A549 (cell line): ENCODE measurements around the gene DSCAM. TPM values are rescaled to one million over a fixed set of nuclear protein-coding genes. Genes with fewer than 3 reads are reported as not detected.

Source experiments
- ATAC-seq, 2 experiments: fragments of 200-7000 bp in 1 of 2; fragments of >200 bp in 1 of 2; cut with Nextera tagmentation in 1 of 2; cut with Tn5 transposase in 1 of 2; 3 replicates each; pipeline versions ENCODE4 v1.8.0 to v1.9.1; 2018 to 2020; ENCODE audit warnings: mild to moderate bottlenecking in 1 of 2, moderate library complexity in 1 of 2
- CTCF ChIA-PET: fragments of 300-600 bp; sonication (Branson Sonifier 250); formaldehyde crosslinking; extraction: SDS; loops from one replicate; lab custom pipeline; 2021; ENCODE audit warnings: antibody characterized with exemption, inconsistent platforms; lab: Yijun Ruan, JAX
- POLR2A ChIA-PET: fragments of 350-600 bp; formaldehyde crosslinking; extraction: SDS; loops from one replicate; lab custom pipeline; 2021; ENCODE audit warnings: antibody characterized with exemption, inconsistent platforms; lab: Yijun Ruan, JAX
- DNase-seq, 2 experiments: peaks; one replicate each; pipeline versions ENCODE4 v3.0.0 to v3.0.0-alpha.2; 2011 to 2016; ENCODE audit warnings: low read depth in 1 of 2, low spot score in 1 of 2
- FAIRE-seq: peaks from 2 replicates; lab custom pipeline; 2011; peaks lifted over from hg19 to GRCh38; lab: Jason Lieb, UNC
- H3K27ac ChIP-seq, 2 experiments: fragments of >200 bp; sonication (Bioruptor Twin); formaldehyde crosslinking; 3 replicates each; pipeline ENCODE4 v1.5.1; 2016 to 2017
- H3K4me1 ChIP-seq: fragments of >200 bp; sonication (Bioruptor Twin); formaldehyde crosslinking; 3 replicates; pipeline ENCODE4 v1.6.1; 2016
- H3K4me2 ChIP-seq: fragments of >200 bp; sonication (Bioruptor Twin); formaldehyde crosslinking; 3 replicates; pipeline ENCODE4 v1.6.1; 2016
- H3K4me3 ChIP-seq: fragments of >200 bp; sonication (Bioruptor Twin); formaldehyde crosslinking; 3 replicates; pipeline ENCODE4 v1.5.1; 2016
- H3K9me3 ChIP-seq: fragments of >200 bp; sonication (Bioruptor Twin); formaldehyde crosslinking; 3 replicates; pipeline ENCODE4 v1.6.1; 2016
- BCL3 ChIP-seq: fragments of >200 bp; sonication (Bioruptor Twin); formaldehyde crosslinking; IDR thresholded peaks from 3 replicates; pipeline ENCODE4 v1.6.1; 2016
- CEBPB ChIP-seq, 2 experiments: fragments of >200 bp in 1 of 2; sonication (Bioruptor Twin) in 1 of 2; formaldehyde crosslinking in 1 of 2; IDR thresholded peaks; 2 replicates each; pipeline ENCODE4 v1.6.1; 2012 to 2016
- CHD2 ChIP-seq: fragments of 150-350 bp; IDR thresholded peaks from 2 replicates; pipeline ENCODE4 v1.6.1; 2014; ENCODE audit warnings: low read length; ENCODE audit not compliant: partially characterized antibody
- CHD4 ChIP-seq: fragments of 200-600 bp; sonication (generic); IDR thresholded peaks from 2 replicates; pipeline ENCODE4 v1.6.1; 2016; ENCODE audit warnings: antibody characterized with exemption, mild to moderate bottlenecking, borderline replicate concordance
- CTCF ChIP-seq: fragments of >200 bp; sonication (Bioruptor Twin); formaldehyde crosslinking; IDR thresholded peaks from 3 replicates; pipeline ENCODE4 v1.5.1; 2016
- EHF ChIP-seq: fragments of 250-450 bp; sonication (Bioruptor Pico); IDR thresholded peaks from 2 replicates; pipeline ENCODE4 v1.5.0; 2020; ENCODE audit warnings: mild to moderate bottlenecking
- EHMT2 ChIP-seq: fragments of 200-600 bp; sonication (generic); IDR thresholded peaks from 2 replicates; pipeline ENCODE4 v1.6.1; 2016; ENCODE audit warnings: antibody characterized with exemption, low read depth, mild to moderate bottlenecking, moderate library complexity
- EP300 ChIP-seq, 2 experiments: fragments of >200 bp; sonication (Bioruptor Twin); formaldehyde crosslinking; IDR thresholded peaks; 2 replicates in 1 of 2; 3 replicates in 1 of 2; pipeline ENCODE4 v1.6.1; 2016 to 2017
- FOSL2 ChIP-seq, 2 experiments: fragments of 450-650 bp in 1 of 2; fragments of >200 bp in 1 of 2; sonication (Bioruptor Twin) in 1 of 2; formaldehyde crosslinking; IDR thresholded peaks; 2 replicates each; pipeline versions ENCODE4 v1.5.0 to v1.6.1; 2016 to 2020; ENCODE audit warnings: mild to moderate bottlenecking in 1 of 2, moderate library complexity in 1 of 2
- HDAC2 ChIP-seq: fragments of 200-600 bp; sonication (generic); IDR thresholded peaks from 2 replicates; pipeline ENCODE4 v1.6.1; 2016
- HES2 ChIP-seq: fragments of >200 bp; sonication (Bioruptor Twin); formaldehyde crosslinking; IDR thresholded peaks from 2 replicates; pipeline ENCODE4 v1.6.1; 2016
- HOXA7 ChIP-seq: fragments of 250-450 bp; sonication (Bioruptor Pico); IDR thresholded peaks from 2 replicates; pipeline ENCODE4 v1.5.0; 2020; ENCODE audit warnings: mild to moderate bottlenecking, moderate library complexity
- HOXB5 ChIP-seq: fragments of 250-450 bp; sonication (Bioruptor Pico); IDR thresholded peaks from 2 replicates; pipeline ENCODE4 v1.5.0; 2020; ENCODE audit warnings: mild to moderate bottlenecking, moderate library complexity
- JUN ChIP-seq, 2 experiments: fragments of >200 bp; sonication (Bioruptor Twin); formaldehyde crosslinking; IDR thresholded peaks; 2 replicates in 1 of 2; 3 replicates in 1 of 2; pipeline ENCODE4 v1.6.1; 2016 to 2017
- MAFK ChIP-seq: fragments of 450-650 bp; IDR thresholded peaks from 2 replicates; pipeline ENCODE4 v1.6.1; 2014; ENCODE audit not compliant: partially characterized antibody
- MAX ChIP-seq: IDR thresholded peaks from 2 replicates; pipeline ENCODE4 v1.6.1; 2012
- MAZ ChIP-seq: fragments of 150-350 bp; IDR thresholded peaks from 2 replicates; pipeline ENCODE4 v1.6.1; 2014; ENCODE audit warnings: antibody characterized with exemption, low read depth, low read length, borderline replicate concordance
- NPAS2 ChIP-seq: fragments of 250-450 bp; sonication (Bioruptor Pico); IDR thresholded peaks from 2 replicates; pipeline ENCODE4 v1.8.0; 2022; ENCODE audit warnings: mild to moderate bottlenecking, moderate library complexity, borderline replicate concordance
- PHF8 ChIP-seq: fragments of 200-600 bp; sonication (generic); IDR thresholded peaks from 2 replicates; pipeline ENCODE4 v1.6.1; 2016; ENCODE audit warnings: low read depth, mild to moderate bottlenecking, antibody characterized with exemption, moderate library complexity, borderline replicate concordance
- RCOR1 ChIP-seq: fragments of 150-350 bp; IDR thresholded peaks from 2 replicates; pipeline ENCODE4 v1.6.1; 2014; ENCODE audit warnings: antibody characterized with exemption, low read length, low read depth
- RNF2 ChIP-seq: fragments of 200-600 bp; sonication (generic); IDR thresholded peaks from 2 replicates; pipeline ENCODE4 v1.6.1; 2016; ENCODE audit warnings: low read depth, mild to moderate bottlenecking, antibody characterized with exemption, moderate library complexity, borderline replicate concordance
- SMC3 ChIP-seq: fragments of >200 bp; sonication (Bioruptor Twin); formaldehyde crosslinking; IDR thresholded peaks from 3 replicates; pipeline ENCODE4 v1.6.1; 2018; ENCODE audit warnings: inconsistent platforms
- SREBF2 ChIP-seq: fragments of 450-650 bp; IDR thresholded peaks from 2 replicates; pipeline ENCODE4 v1.6.1; 2014; ENCODE audit warnings: mild to moderate bottlenecking, moderate library complexity
- WGBS: methylation state at CpG from one replicate; pipeline ENCODE4 v1.1.6; 2017; ENCODE audit errors: missing lambda C conversion rate; 5-methylcytosine and 5-hydroxymethylcytosine counted together
- polyA plus RNA-seq, 4 experiments: library from polyadenylated mRNA; depleted of rRNA in 3 of 4; stranded (reverse); fragments of >200 nt; fragmentation: RNase III in 1 of 4; extraction: RNeasy Plus Mini Kit Qiagen cat#74134 plus additional on column Dnase treatment in 1 of 4; gene quantifications; 2 replicates in 3 of 4; 3 replicates in 1 of 4; pipeline ENCODE4 v1.2.3, GENCODE V29; 2011 to 2017

The DSCAM gene
- polyA plus RNA-seq, 2 of the 4 experiments (the other 2 are of a cell fraction) = not detected

GRCh38 chr21:40187244-40187643, 659.7 kb downstream of the DSCAM start:
- Histone ChIP-seq H3K27ac (no peak overlapping the region), H3K4me3 (no peak overlapping the region), H3K9me3 (no peaks in the 10 kb centered on the region), H3K4me2 (no peak overlapping the region), H3K4me1 (no peaks in the 10 kb centered on the region)
- TF ChIP-seq SREBF2 (no peak), FOSL2 (IDR thresholded peaks at IDR 0.05) (no peak), FOSL2 (CRISPR knock-in tag; IDR thresholded peaks at IDR 0.05) (no peak), HES2 (no peak), CHD2 (no peak), CHD4 (no peak), EHF (CRISPR knock-in tag) (no peak), BCL3 (no peak), HOXB5 (CRISPR knock-in tag) (no peak), CEBPB (IDR thresholded peaks at IDR 0.05) (no peak), RCOR1 (no peak)
- POLR2A ChIA-PET = no interaction called here
- WGBS = 19% methylated on average over 6 of the region's 6 CpGs
- DNase-seq (no peak), ATAC-seq (no peak), FAIRE-seq (no peak)
- CTCF ChIA-PET = interaction anchor here (0.8 kb wide), 1 partner anchor 157 kb away, joined by 3 read pairs; no protein-coding TSS in a partner anchor

- no peaks in the 10 kb centered on the region for H3K9me3 ChIP-seq
- no peak overlapping the region for H3K4me2 ChIP-seq
- WGBS = 9% methylated on average over 6 of the region's 6 CpGs
- no peaks in the 10 kb centered on the region for H3K4me1 ChIP-seq
- TF ChIP-seq MAFK = no peak
- TF ChIP-seq MAX = no peak
- TF ChIP-seq CTCF = no peak
- no peak for TF ChIP-seq RNF2
- TF ChIP-seq PHF8 = no peak
- no peak for TF ChIP-seq JUN (IDR thresholded peaks at IDR 0.05)
- no peak for TF ChIP-seq NPAS2 (CRISPR knock-in tag)
- TF ChIP-seq BCL3 = no peak
- TF ChIP-seq CHD4 = no peak
- TF ChIP-seq HDAC2 = no peak
- no peak for TF ChIP-seq EP300 (IDR thresholded peaks at IDR 0.05)
- TF ChIP-seq CHD2 = no peak
- TF ChIP-seq SMC3 = no peak
- TF ChIP-seq MAZ = no peak
- no peak for TF ChIP-seq HOXA7 (CRISPR knock-in tag)
- no peak for TF ChIP-seq EHMT2
- no peak for TF ChIP-seq SREBF2
- no peak overlapping the region for H3K27ac ChIP-seq
- ATAC-seq = no peak
- FAIRE-seq = no peak
- H3K4me3 ChIP-seq = no peak overlapping the region
- POLR2A ChIA-PET = no interaction called here
- no peak for DNase-seq
- CTCF ChIA-PET = no interaction called here
Measured at GRCh38 chr21:40186045-40186444, 660.9 kb downstream of the DSCAM start.
